MCF 10A (cell line): Measurements from ENCODE around the gene UTP11. TPM values are rescaled to one million over a fixed set of nuclear protein-coding genes. Genes with fewer than 3 reads are reported as not detected.

Source experiments
- BruUV-seq: library from RNA; stranded (reverse); fragments of 400-500 nt; replicated peaks from 2 replicates; lab custom pipeline; 2021; lab: Mats Ljungman, UMichigan
- CTCF ChIA-PET: fragments of 300-600 bp; sonication (Branson Sonifier 250); formaldehyde crosslinking; extraction: SDS; loops from one replicate; lab custom pipeline; 2021; ENCODE audit warnings: antibody characterized with exemption, inconsistent platforms; lab: Yijun Ruan, JAX
- POLR2A ChIA-PET: fragments of 300-600, 350-650 bp; sonication (Branson Sonifier 250); formaldehyde crosslinking; extraction: SDS; loops from one replicate; lab custom pipeline; 2020; ENCODE audit warnings: antibody characterized with exemption, inconsistent platforms; lab: Yijun Ruan, JAX
- DNase-seq: peaks from one replicate; pipeline ENCODE4 v3.0.0-alpha.2; 2018; ENCODE audit not compliant: unreplicated experiment
- H3K27ac Mint-ChIP-seq: one replicate; pipeline ENCODE4 v1.8.0; 2022; ENCODE audit warnings: mild to moderate bottlenecking, low read depth, mixed read lengths; ENCODE audit not compliant: unreplicated experiment
- H3K27me3 Mint-ChIP-seq: one replicate; pipeline ENCODE4 v1.8.0; 2022; ENCODE audit warnings: mixed read lengths; ENCODE audit not compliant: insufficient read depth, unreplicated experiment
- H3K36me3 Mint-ChIP-seq: one replicate; pipeline ENCODE4 v1.8.0; 2022; ENCODE audit warnings: mild to moderate bottlenecking, moderate library complexity, mixed read lengths; ENCODE audit not compliant: insufficient read depth, unreplicated experiment
- H3K4me1 Mint-ChIP-seq: one replicate; pipeline ENCODE4 v1.8.0; 2022; ENCODE audit warnings: mixed read lengths; ENCODE audit not compliant: insufficient read depth, unreplicated experiment
- H3K4me3 Mint-ChIP-seq: one replicate; pipeline ENCODE4 v1.8.0; 2022; ENCODE audit warnings: mild to moderate bottlenecking, moderate library complexity, mixed read lengths; ENCODE audit not compliant: unreplicated experiment
- H3K9me3 Mint-ChIP-seq: one replicate; pipeline ENCODE4 v1.8.0; 2022; ENCODE audit warnings: mixed read lengths; ENCODE audit not compliant: unreplicated experiment
- CTCF ChIP-seq: fragments of 200-600 bp; IDR thresholded peaks from one replicate; pipeline ENCODE4 v1.8.0; 2022; ENCODE audit warnings: antibody characterized with exemption, mild to moderate bottlenecking; ENCODE audit not compliant: unreplicated experiment
- intact Hi-C: fragments of 100-400 bp; cut with micrococcal nuclease; formaldehyde crosslinking; loops from 2 replicates; pipeline ENCODE4 v1.14.1; 2022
- total RNA-seq: library from RNA; stranded (reverse); gene quantifications from 2 replicates; pipeline ENCODE4 v1.2.3, GENCODE V29; 2022

Gene UTP11
- total RNA-seq, 1 experiment from 2014 or later = 66.5 TPM

GRCh38 chr1:38073534-38074301, 61.2 kb downstream of the UTP11 start:
- Mint-ChIP-seq H3K36me3 (no peaks in the 10 kb centered on the region), H3K27me3 (peaks cover 20% of the 10 kb centered on the region), H3K9me3 (no peaks in the 10 kb centered on the region), H3K4me3 (no peak overlapping the region), H3K27ac (no peak overlapping the region), H3K4me1 (no peaks in the 10 kb centered on the region)
- ChIA-PET POLR2A (interaction anchor here (0.7 kb wide), 1 partner anchor 681 kb away, joined by 4 read pairs; no protein-coding TSS in a partner anchor), CTCF (interaction anchor here (0.6 to 0.8 kb wide), 3 partner anchors 9 to 761 kb away, joined by 3 read pairs; no protein-coding TSS in a partner anchor)
- no peak for DNase-seq
- no TSS peak for BruUV-seq
- TF ChIP-seq CTCF = no peak
- intact Hi-C loops = no loop called here

GRCh38 chr1:38074302-38074677, 61.8 kb downstream of the UTP11 start:
- ChIA-PET CTCF (interaction anchor here (0.6 kb wide), 1 partner anchor 821 kb away, joined by 3 read pairs; no protein-coding TSS in a partner anchor), POLR2A (no interaction called here)
- Mint-ChIP-seq H3K27ac (no peak overlapping the region), H3K27me3 (peaks cover 20% of the 10 kb centered on the region), H3K4me1 (no peaks in the 10 kb centered on the region), H3K4me3 (no peak overlapping the region), H3K36me3 (no peaks in the 10 kb centered on the region), H3K9me3 (no peaks in the 10 kb centered on the region)
- intact Hi-C loops = no loop called here
- TF ChIP-seq CTCF = no peak
- BruUV-seq = no TSS peak
- DNase-seq = no peak

Other genes starting within 250 kb of the UTP11 start
- 0.74 and 1.0 TPM in 2 replicates for gene EPHA10, start 247.6 kb upstream of the UTP11 start, total RNA-seq
- gene MANEAL, start 218.9 kb upstream of the UTP11 start, total RNA-seq = 11.6 and 12.3 TPM in 2 replicates
- gene C1orf122, start 204.9 kb upstream of the UTP11 start, total RNA-seq = 72.4 and 81.5 TPM in 2 replicates
- 40.4 and 41.5 TPM in 2 replicates for gene YRDC, start 204.5 kb upstream of the UTP11 start, total RNA-seq
- gene MTF1, start 153.1 kb upstream of the UTP11 start, total RNA-seq = 28.4 and 34.7 TPM in 2 replicates
- gene INPP5B, start 65.7 kb upstream of the UTP11 start, total RNA-seq = 4.7 and 5.9 TPM in 2 replicates
- 55.6 and 61.7 TPM in 2 replicates for gene SF3A3, start 22.7 kb upstream of the UTP11 start, total RNA-seq
- 13.5 and 18.8 TPM in 2 replicates for gene FHL3, start 7.2 kb upstream of the UTP11 start, total RNA-seq
- 0.14 TPM in 1 of 2 replicates, not detected in the other for gene POU3F1, start 34.1 kb downstream of the UTP11 start, total RNA-seq